GM12874 (cell line): ENCODE results near the gene SREBF1.

Experiments used
- TF ChIP-seq, protein P1 (sequence below): IDR thresholded peaks from 2 replicates; pipeline ENCODE4 v1.5.1; 2011; ENCODE audit warnings: low read depth, mild to moderate bottlenecking, control low read depth, low read length, moderate library complexity; ENCODE audit not compliant: insufficient read depth

The SREBF1 gene

GRCh38 chr17:17848311-17849082, 11.7 kb upstream of the SREBF1 start:
- TF ChIP-seq, protein P1, sequence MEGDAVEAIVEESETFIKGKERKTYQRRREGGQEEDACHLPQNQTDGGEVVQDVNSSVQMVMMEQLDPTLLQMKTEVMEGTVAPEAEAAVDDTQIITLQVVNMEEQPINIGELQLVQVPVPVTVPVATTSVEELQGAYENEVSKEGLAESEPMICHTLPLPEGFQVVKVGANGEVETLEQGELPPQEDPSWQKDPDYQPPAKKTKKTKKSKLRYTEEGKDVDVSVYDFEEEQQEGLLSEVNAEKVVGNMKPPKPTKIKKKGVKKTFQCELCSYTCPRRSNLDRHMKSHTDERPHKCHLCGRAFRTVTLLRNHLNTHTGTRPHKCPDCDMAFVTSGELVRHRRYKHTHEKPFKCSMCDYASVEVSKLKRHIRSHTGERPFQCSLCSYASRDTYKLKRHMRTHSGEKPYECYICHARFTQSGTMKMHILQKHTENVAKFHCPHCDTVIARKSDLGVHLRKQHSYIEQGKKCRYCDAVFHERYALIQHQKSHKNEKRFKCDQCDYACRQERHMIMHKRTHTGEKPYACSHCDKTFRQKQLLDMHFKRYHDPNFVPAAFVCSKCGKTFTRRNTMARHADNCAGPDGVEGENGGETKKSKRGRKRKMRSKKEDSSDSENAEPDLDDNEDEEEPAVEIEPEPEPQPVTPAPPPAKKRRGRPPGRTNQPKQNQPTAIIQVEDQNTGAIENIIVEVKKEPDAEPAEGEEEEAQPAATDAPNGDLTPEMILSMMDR, result no peak

- TF ChIP-seq, protein P1, result no peak
These were observed 10.9 kb upstream of the SREBF1 start for GRCh38 chr17:17847726-17848125.

GRCh38 chr17:17847118-17847689, 10.4 kb upstream of the SREBF1 start:
- TF ChIP-seq, protein P1, result no peak

GRCh38 chr17:17846645-17847044, 9.9 kb upstream of the SREBF1 start:
- TF ChIP-seq, protein P1, result no peak

DNA sequence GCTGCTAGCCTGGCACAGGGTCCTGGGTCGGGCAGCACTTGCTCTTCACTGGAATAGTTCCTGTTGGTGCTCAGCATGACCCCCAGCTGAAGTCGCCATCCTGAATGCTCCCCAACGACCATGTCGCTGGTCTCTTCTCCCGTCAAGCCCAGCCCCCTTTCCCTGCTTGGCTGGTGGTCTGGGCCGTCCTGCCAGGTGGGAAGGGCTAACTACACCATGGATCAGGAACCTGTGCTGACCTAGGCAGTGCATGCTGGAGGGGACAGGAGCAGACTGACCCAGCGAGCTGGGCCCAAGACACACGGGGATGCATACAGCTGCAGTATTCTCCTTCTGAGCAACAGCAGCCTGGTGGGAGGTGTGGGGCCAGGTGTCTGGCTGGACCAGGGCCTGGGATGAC, 9.2 kb upstream of the SREBF1 start:
- TF ChIP-seq, protein P1, result no peak

- TF ChIP-seq, protein P1, result no peak
These were observed 8.4 kb upstream of the SREBF1 start for GRCh38 chr17:17845046-17845775.

DNA sequence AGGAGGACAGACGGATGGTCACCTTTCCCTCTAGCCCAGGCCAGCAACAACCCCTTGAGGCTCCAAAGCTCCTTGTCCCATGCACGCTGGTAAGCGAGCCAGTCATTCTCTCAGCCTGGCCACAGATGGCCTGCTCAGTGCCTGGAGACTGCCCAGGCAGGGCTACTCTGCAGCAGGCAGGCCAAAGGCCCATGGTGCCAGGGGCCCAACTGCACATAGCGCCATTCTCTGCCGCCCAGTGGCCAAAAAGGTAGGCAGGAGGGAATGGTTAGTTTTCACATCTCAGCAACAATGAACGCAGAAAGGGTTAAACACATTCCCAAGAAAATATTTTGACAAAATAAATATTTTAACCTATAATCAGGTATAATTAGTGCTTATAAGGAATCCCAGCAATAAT, 7.7 kb upstream of the SREBF1 start:
- TF ChIP-seq, protein P1, result no peak
